ENCODE data around the gene CRB3.

GRCh38 chr19:6443986-6444385 lies 20.1 kb upstream of the CRB3 start:
- TF ChIP-seq SREBF2 (CRISPR knock-in tag; IDR thresholded peaks at IDR 0.05): no peak
- no peak for TF ChIP-seq ZNF124 (CRISPR knock-in tag; IDR thresholded peaks at IDR 0.05)

Measured in K562 (cell line).